Liver (tissue), 3 donors: Measurements from ENCODE around the gene BSPH1.

Experiments used
- CTCF ChIP-seq: fragments of 150-350 bp; IDR thresholded peaks from 2 replicates; pipeline ENCODE4 v1.5.1; 2017; ENCODE audit warnings: improper control_type of control experiment, low read depth, low read length; ENCODE audit not compliant: missing input control
- JUND ChIP-seq, 2 donors: IDR thresholded peaks; 2 replicates each; pipeline ENCODE4 v1.6.1; 2016; ENCODE audit warnings: antibody characterized with exemption in 2 of 2
- MAX ChIP-seq: IDR thresholded peaks from 2 replicates; pipeline ENCODE4 v1.6.1; 2016; ENCODE audit warnings: antibody characterized with exemption
- RAD21 ChIP-seq, 2 donors: IDR thresholded peaks; 2 replicates each; pipeline ENCODE4 v1.6.1; 2016; ENCODE audit warnings: antibody characterized with exemption in 2 of 2, mild to moderate bottlenecking in 2 of 2
- REST ChIP-seq: IDR thresholded peaks from 2 replicates; pipeline ENCODE4 v1.6.1; 2016; ENCODE audit warnings: antibody characterized with exemption, mild to moderate bottlenecking
- TAF1 ChIP-seq: conservative IDR thresholded peaks from 2 replicates; pipeline ENCODE4 v1.6.1; 2016; ENCODE audit warnings: antibody characterized with exemption, mild to moderate bottlenecking
- YY1 ChIP-seq: IDR thresholded peaks from 2 replicates; pipeline ENCODE4 v1.6.1; 2016; ENCODE audit warnings: antibody characterized with exemption, mild to moderate bottlenecking
- donor health status: healthy.
- donor health status: healthy.

- no peak for TF ChIP-seq MAX
- TF ChIP-seq CTCF = no peak
- TF ChIP-seq RAD21 (IDR thresholded peaks at IDR 0.05) = no peak
- no peak for TF ChIP-seq TAF1
- no peak for TF ChIP-seq REST
- no peak for TF ChIP-seq JUND (IDR thresholded peaks at IDR 0.05)
- TF ChIP-seq YY1 = no peak
Measured at GRCh38 chr19:48000846-48001245, 8.9 kb upstream of the BSPH1 start.
